Karpas-422 (cell line): ENCODE data around the gene LARGE1. TPM values are rescaled to one million over a fixed set of nuclear protein-coding genes. Genes with fewer than 3 reads are reported as not detected.

Source experiments
- DNase-seq: peaks from one replicate; pipeline ENCODE4 v3.0.0-alpha.2; 2015
- H2AFZ ChIP-seq: fragments of 200-600 bp; sonication (generic); 2 replicates; pipeline ENCODE4 v1.6.1; 2014; ENCODE audit warnings: antibody characterized with exemption, low read length, mixed read lengths
- H3K27ac ChIP-seq: fragments of 200-600 bp; sonication (generic); 2 replicates; pipeline ENCODE4 v1.5.1; 2014; ENCODE audit warnings: mild to moderate bottlenecking, low read length, moderate library complexity
- H3K27me3 ChIP-seq: fragments of 200-600 bp; sonication (generic); 2 replicates; pipeline ENCODE4 v1.6.1; 2014; ENCODE audit warnings: low read length, mixed read lengths
- H3K36me3 ChIP-seq: fragments of 200-600 bp; sonication (generic); 2 replicates; pipeline ENCODE4 v1.6.1; 2014; ENCODE audit warnings: low read length, mixed read lengths; ENCODE audit not compliant: insufficient read depth
- H3K4me1 ChIP-seq: fragments of 200-600 bp; sonication (generic); 2 replicates; pipeline ENCODE4 v1.6.1; 2014; ENCODE audit warnings: mild to moderate bottlenecking, low read length, mixed read lengths
- H3K4me2 ChIP-seq: fragments of 200-600 bp; sonication (generic); 2 replicates; pipeline ENCODE4 v1.6.1; 2014; ENCODE audit warnings: low read length, low read depth, mild to moderate bottlenecking; ENCODE audit not compliant: poor library complexity, severe bottlenecking
- H3K4me3 ChIP-seq: fragments of 200-600 bp; sonication (generic); 2 replicates; pipeline ENCODE4 v1.5.1; 2014; ENCODE audit warnings: mild to moderate bottlenecking, antibody characterized with exemption, low read length, mixed read lengths
- H3K79me2 ChIP-seq: fragments of 200-600 bp; sonication (generic); 2 replicates; pipeline ENCODE4 v1.6.1; 2014; ENCODE audit warnings: mild to moderate bottlenecking, low read length, mixed read lengths
- H3K9ac ChIP-seq: fragments of 200-600 bp; sonication (generic); 2 replicates; pipeline ENCODE4 v1.6.0; 2014; ENCODE audit warnings: low read length
- H3K9me2 ChIP-seq: fragments of 200-600 bp; sonication (generic), shearing (Covaris generic); replicated peaks from 2 replicates; pipeline ENCODE4 v1.6.0; 2014; ENCODE audit warnings: mild to moderate bottlenecking, low read length, moderate library complexity; ENCODE audit not compliant: insufficient read depth
- H3K9me3 ChIP-seq: fragments of 300-700, 200-600 bp; sonication (generic); 2 replicates; pipeline ENCODE4 v1.6.1; 2014; ENCODE audit warnings: low read length, mixed read lengths
- H4K20me1 ChIP-seq: fragments of 200-600 bp; sonication (generic); 2 replicates; pipeline ENCODE4 v1.6.1; 2014; ENCODE audit warnings: mild to moderate bottlenecking, antibody characterized with exemption, low read length, low read depth; ENCODE audit not compliant: insufficient read depth
- total RNA-seq: library from RNA; depleted of rRNA; stranded (reverse); fragments of >200 nt; shearing (Covaris generic); gene quantifications from 2 replicates; pipeline ENCODE4 v1.2.3, GENCODE V29; 2014; ENCODE audit warnings: low replicate concordance

The LARGE1 gene
- total RNA-seq, 1 experiment from 2014 or later, result 0.15 TPM

DNA sequence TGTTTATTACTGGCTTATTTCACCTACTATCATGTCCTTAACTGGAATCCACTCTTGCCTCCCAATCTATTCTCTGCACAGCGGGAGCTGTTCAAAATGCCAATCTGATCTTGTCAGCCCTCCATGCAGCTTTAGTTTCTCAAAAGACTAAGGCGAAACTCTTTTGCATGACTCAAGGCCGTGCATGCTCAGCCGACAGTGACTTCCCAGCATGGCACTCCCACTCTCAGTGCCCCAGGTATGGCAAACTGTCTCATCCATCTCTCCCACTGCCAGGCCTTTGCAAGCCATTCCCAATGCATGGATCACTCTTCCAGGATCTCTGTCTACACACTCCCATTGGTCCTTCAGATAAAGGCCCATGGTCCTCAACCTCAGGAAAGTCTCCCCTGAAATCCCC lies 245.9 kb downstream of the LARGE1 start:
- no peak for DNase-seq

DNA sequence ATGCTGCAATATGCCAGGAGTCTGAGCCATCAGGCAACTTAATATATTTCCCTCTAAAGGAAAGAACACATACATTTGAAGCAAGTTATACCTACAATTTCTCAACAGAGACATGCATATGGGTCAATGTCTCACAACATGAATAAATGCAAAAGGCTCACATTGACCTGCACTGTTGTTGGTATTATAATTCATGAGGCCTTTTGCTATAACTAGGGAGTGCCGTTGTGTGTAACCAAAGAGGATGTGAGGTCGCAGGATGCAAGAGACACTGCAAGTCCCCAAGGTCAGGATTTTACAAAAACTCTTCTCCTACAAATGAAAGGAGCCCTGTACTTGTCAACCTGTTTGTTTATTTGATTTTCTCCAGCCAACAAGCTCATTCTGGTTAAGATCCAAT lies 250.5 kb downstream of the LARGE1 start:
- Histone ChIP-seq H2AFZ (no peak overlapping the region), H3K4me1 (peaks cover 10% of the 10 kb centered on the region), H3K9me2 (no peaks in the 10 kb centered on the region), H3K79me2 (no peaks in the 10 kb centered on the region), H3K9ac (no peak overlapping the region), H3K27me3 (no peaks in the 10 kb centered on the region), H3K27ac (no peak overlapping the region), H4K20me1 (no peaks in the 10 kb centered on the region), H3K9me3 (no peaks in the 10 kb centered on the region), H3K4me3 (no peak overlapping the region), H3K4me2 (no peak overlapping the region), H3K36me3 (no peaks in the 10 kb centered on the region)
- no peak for DNase-seq

More for the DNA sequence above, 245.9 kb downstream of the LARGE1 start:
- Histone ChIP-seq H3K27me3 (no peaks in the 10 kb centered on the region), H3K27ac (no peak overlapping the region), H3K36me3 (no peaks in the 10 kb centered on the region), H4K20me1 (no peaks in the 10 kb centered on the region), H3K4me3 (no peak overlapping the region), H3K4me1 (no peaks in the 10 kb centered on the region), H2AFZ (no peak overlapping the region), H3K9ac (no peak overlapping the region), H3K4me2 (no peak overlapping the region), H3K9me3 (no peaks in the 10 kb centered on the region), H3K79me2 (no peaks in the 10 kb centered on the region), H3K9me2 (no peaks in the 10 kb centered on the region)

DNA sequence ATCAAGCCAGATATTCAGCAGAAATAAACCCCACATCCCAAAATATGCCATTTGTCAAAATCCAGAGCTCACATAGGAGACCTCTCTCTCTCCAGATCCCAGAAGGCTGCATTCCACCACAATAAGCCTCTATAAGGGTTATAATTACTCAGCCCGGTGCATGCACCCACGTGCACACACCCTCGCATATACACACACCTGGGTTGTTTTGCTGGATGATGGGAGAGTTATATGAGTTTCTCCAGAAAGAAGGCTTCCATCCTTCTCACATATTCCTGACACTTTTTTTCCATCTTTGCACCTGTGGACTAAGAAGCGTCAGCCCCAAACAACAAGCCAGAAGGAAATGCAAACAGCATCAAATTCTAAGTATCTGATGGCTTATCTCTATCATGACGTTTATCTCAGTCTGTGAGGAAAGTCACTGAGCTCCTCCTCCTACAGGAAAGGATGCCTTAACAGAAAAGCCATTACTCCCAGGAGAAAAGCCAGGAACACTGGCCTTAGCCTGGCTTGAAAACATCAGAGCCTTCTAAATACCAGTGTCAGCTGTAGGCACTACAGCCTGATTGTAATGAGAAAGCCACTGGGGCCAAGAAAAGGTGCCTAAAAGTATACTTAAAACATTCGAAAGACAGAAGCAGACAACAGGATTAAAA lies 253.2 kb downstream of the LARGE1 start:
- Histone ChIP-seq H4K20me1 (no peaks in the 10 kb centered on the region), H3K36me3 (no peaks in the 10 kb centered on the region), H3K79me2 (no peaks in the 10 kb centered on the region), H3K9ac (no peak overlapping the region), H3K9me2 (no peaks in the 10 kb centered on the region), H3K4me2 (no peak overlapping the region), H2AFZ (no peak overlapping the region), H3K4me1 (peaks cover 10% of the 10 kb centered on the region), H3K4me3 (no peak overlapping the region), H3K27me3 (no peaks in the 10 kb centered on the region), H3K27ac (no peak overlapping the region), H3K9me3 (no peaks in the 10 kb centered on the region)
- no peak for DNase-seq

DNA sequence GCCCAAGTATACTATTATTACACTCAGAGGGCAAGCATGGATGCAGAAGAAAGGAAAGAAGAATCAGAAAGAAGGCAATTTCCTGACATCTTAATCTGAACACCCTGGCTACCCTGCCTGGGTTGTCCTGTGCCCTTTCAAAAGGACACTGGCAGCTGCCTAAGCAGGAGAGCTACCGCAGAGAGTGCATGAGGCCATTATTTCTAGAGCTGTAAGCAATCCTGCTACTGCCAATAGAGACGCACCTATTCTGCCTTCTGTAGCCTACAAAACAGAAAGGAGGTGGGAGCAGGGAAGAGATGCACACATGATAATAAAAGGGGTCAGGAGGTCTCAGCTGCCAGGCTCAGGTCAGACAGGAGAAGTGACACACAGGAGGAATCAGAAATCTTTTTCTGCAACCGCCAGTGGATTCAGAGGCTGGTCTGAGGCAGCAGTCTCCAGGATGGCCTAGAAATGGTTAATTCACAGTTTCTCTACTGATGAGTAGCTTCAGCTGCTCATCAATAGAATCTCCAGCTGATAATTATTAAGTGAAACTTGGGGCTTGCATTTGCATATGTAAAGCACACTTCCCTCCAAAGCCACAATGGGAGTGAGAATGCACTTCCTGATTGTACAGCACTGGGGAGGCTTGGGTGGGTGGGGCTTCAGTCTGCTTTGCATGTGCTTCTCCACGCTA lies 253.9 kb downstream of the LARGE1 start:
- peaks cover 10% of the 10 kb centered on the region for H3K4me1 ChIP-seq
- H3K27me3 ChIP-seq, result no peaks in the 10 kb centered on the region
- H3K79me2 ChIP-seq, result no peaks in the 10 kb centered on the region
- no peaks in the 10 kb centered on the region for H3K36me3 ChIP-seq
- H3K4me2 ChIP-seq, result no peak overlapping the region
- no peaks in the 10 kb centered on the region for H3K9me2 ChIP-seq
- DNase-seq, result peak; percentile 55
- no peaks in the 10 kb centered on the region for H3K9me3 ChIP-seq
- no peak overlapping the region for H3K9ac ChIP-seq
- no peak overlapping the region for H2AFZ ChIP-seq
- H4K20me1 ChIP-seq, result no peaks in the 10 kb centered on the region
- H3K4me3 ChIP-seq, result no peak overlapping the region
- H3K27ac ChIP-seq, result no peak overlapping the region

DNA sequence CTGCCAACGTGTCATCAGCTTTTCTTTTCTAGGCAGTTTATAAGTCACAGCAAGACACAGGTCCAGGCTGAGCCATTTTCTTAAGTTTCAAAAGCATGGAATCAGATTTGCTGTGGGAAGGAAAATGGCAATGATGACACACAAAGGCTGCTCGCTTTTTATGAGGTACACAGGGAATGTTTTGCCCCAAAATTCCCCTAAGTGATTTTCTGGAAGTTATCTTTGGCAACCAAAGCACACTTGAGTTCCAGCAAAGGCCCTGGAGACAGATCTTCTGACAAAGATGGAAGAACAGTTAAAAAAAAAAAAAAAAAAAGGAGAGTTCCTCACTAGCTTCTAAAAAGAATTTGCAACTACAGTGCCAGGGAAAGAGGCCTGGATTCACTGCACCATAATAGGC lies 260.8 kb downstream of the LARGE1 start:
- Histone ChIP-seq H3K4me3 (no peak overlapping the region), H3K9me2 (no peaks in the 10 kb centered on the region), H3K79me2 (no peaks in the 10 kb centered on the region), H3K36me3 (no peaks in the 10 kb centered on the region), H2AFZ (no peak overlapping the region), H3K27me3 (no peaks in the 10 kb centered on the region), H3K9ac (no peak overlapping the region), H3K9me3 (no peaks in the 10 kb centered on the region), H3K4me1 (no peaks in the 10 kb centered on the region), H4K20me1 (no peaks in the 10 kb centered on the region), H3K27ac (no peak overlapping the region), H3K4me2 (no peak overlapping the region)
- DNase-seq, result no peak

DNA sequence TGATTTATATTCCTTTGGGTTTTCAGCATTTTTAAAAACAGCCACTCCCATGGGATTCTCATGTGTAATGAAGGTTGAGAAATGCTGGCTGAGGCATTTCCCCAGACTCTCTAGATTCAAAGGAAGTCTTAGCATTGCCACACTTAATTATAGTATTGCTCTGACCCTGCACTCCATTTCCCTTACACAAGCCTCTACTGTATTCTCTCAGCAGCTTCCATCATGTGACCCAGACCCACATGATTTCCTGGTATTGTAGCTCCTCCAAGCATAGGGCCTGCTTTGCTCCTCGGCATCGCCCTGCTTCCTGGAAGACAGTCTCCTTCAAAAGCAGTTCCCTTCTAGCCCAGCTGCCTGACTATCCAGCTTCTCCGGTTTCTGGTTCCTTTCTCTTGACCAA lies 261.5 kb downstream of the LARGE1 start:
- Histone ChIP-seq H3K36me3 (no peaks in the 10 kb centered on the region), H3K9me3 (no peaks in the 10 kb centered on the region), H3K4me2 (no peak overlapping the region), H2AFZ (no peak overlapping the region), H3K79me2 (no peaks in the 10 kb centered on the region), H3K27ac (no peak overlapping the region), H3K27me3 (no peaks in the 10 kb centered on the region), H3K4me3 (no peak overlapping the region), H3K4me1 (no peaks in the 10 kb centered on the region), H3K9me2 (no peaks in the 10 kb centered on the region), H4K20me1 (no peaks in the 10 kb centered on the region), H3K9ac (no peak overlapping the region)
- DNase-seq, result no peak

DNA sequence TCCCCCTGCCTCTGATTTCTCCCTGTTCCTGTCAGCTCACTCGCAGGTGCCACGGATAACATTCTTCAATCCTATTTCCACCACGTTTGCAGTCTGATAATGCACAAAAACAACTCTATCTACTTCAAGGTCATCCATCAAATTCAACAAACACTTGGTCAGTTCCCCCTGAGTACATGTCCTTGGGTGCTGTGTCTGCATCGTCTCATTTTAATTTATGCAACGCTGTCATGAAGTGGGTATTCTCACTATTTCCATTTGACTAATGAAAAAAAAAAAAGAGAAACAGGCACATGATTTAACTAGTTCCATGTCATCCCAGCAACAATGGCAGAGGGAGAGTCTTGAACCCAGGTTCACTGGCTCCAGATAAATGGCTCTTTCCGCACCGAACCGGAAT lies 262.6 kb downstream of the LARGE1 start:
- Histone ChIP-seq H4K20me1 (no peaks in the 10 kb centered on the region), H3K27ac (no peak overlapping the region), H3K9ac (no peak overlapping the region), H3K79me2 (no peaks in the 10 kb centered on the region), H3K9me2 (no peaks in the 10 kb centered on the region), H3K9me3 (no peaks in the 10 kb centered on the region), H3K36me3 (no peaks in the 10 kb centered on the region), H3K4me2 (no peak overlapping the region), H3K27me3 (no peaks in the 10 kb centered on the region; the same call in 1 of the 2 replicates), H2AFZ (no peak overlapping the region), H3K4me1 (no peaks in the 10 kb centered on the region), H3K4me3 (no peak overlapping the region)
- DNase-seq, result no peak

DNA sequence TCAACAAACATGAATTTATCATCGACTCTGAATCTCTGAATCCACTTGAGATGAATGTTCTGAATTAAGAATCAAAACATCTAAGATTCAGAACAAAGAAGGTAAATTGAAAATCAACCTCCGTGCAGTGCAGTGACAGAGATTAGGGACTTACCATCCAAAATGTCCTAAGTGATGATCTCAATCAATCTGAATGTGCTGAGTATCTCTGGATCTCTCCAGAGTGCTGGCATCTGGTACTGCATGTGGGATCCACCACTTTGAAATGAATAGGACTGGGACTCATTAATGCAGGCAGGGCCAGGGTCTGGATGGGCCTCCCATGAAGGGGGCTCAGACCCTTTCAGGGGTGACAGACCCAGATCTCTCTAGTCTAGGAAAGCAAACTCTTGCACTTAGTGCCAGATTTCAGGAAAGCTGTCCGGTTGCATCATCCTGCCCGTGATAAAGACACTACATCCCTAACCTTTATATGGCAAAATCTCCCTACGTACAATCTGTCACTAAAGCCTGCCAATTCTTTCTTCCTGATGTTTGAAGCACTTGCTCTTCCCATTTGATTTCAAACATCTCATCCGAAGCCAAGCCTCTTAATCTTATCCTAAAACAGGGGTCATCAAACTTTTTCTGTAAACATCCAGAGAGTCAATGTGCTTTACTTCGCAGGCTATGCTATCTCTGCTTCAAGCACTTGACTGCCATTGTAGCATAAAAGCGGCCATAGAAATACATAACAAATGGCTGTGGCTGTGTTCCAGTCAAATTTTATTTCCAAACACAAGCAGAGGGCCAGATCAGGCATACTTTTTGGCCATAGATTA lies 263.3 kb downstream of the LARGE1 start:
- no peak for DNase-seq
- no peak overlapping the region for H3K9ac ChIP-seq
- no peak overlapping the region for H3K4me3 ChIP-seq
- no peaks in the 10 kb centered on the region for H3K9me3 ChIP-seq
- no peaks in the 10 kb centered on the region for H3K9me2 ChIP-seq
- no peaks in the 10 kb centered on the region; the same call in 1 of the 2 replicates for H3K27me3 ChIP-seq
- H3K4me2 ChIP-seq, result no peak overlapping the region
- no peaks in the 10 kb centered on the region for H3K79me2 ChIP-seq
- no peak overlapping the region for H3K27ac ChIP-seq
- H3K4me1 ChIP-seq, result no peaks in the 10 kb centered on the region
- no peak overlapping the region for H2AFZ ChIP-seq
- H3K36me3 ChIP-seq, result no peaks in the 10 kb centered on the region
- no peaks in the 10 kb centered on the region for H4K20me1 ChIP-seq
